Ovary (tissue), 10 donors: ENCODE measurements around the gene SLC7A9. TPM values are rescaled to one million over a fixed set of nuclear protein-coding genes. Genes with fewer than 3 reads are reported as not detected.

ENCODE experiments used
- DNase-seq, 5 donors: peaks; one replicate each; pipeline ENCODE4 v3.0.0-alpha.2; 2019 to 2020
- H3K27ac ChIP-seq, 2 donors: fragments of 200-600 bp; one replicate each; pipeline versions ENCODE4 v1.5.1 to v1.8.0; 2019 to 2022
- H3K27me3 ChIP-seq: fragments of 200-600 bp; one replicate; pipeline ENCODE4 v1.8.0; 2022
- H3K36me3 ChIP-seq: fragments of 200-600 bp; sonication (generic); one replicate; pipeline ENCODE4 v1.5.1; 2019
- H3K4me1 ChIP-seq: one replicate; pipeline ENCODE4 v1.8.1; 2013; ENCODE audit warnings: mild to moderate bottlenecking, moderate library complexity; ENCODE audit not compliant: insufficient read depth
- H3K4me3 ChIP-seq: fragments of 200-600 bp; sonication (generic); one replicate; pipeline ENCODE4 v1.5.1; 2017
- H3K9me3 ChIP-seq, 2 donors: fragments of 200-600 bp in 1 of 2; sonication (generic) in 1 of 2; one replicate each; pipeline versions ENCODE4 v1.5.1 to v1.8.1; 2013 to 2019; ENCODE audit warnings: mild to moderate bottlenecking in 1 of 2, moderate library complexity in 1 of 2
- EP300 ChIP-seq: sonication (generic); formaldehyde crosslinking; IDR thresholded peaks from one replicate; pipeline ENCODE4 v1.6.1; 2017; ENCODE audit warnings: antibody characterized with exemption
- POLR2A ChIP-seq: fragments of 450-650 bp; IDR thresholded peaks from one replicate; pipeline ENCODE4 v1.6.1; 2017; ENCODE audit warnings: antibody characterized with exemption, mild to moderate bottlenecking, moderate library complexity
- WGBS, 3 donors: extraction: QIAGEN DNeasy Blood & Tissue Kit in 1 of 3; methylation state at CpG; one replicate each; pipeline versions ENCODE4 v1.1.5 to v1.1.7; 2013 to 2017; 5-methylcytosine and 5-hydroxymethylcytosine counted together
- intact Hi-C, 4 donors: fragments of 100-400 bp; cut with DNase I; formaldehyde crosslinking; loops; one replicate each; pipeline versions ENCODE4 v1.11.0 to v1.15.1; 2022 to 2023
- long read RNA-seq, 3 donors: library from polyadenylated mRNA in 2 of 3; unstranded in 2 of 3; transcript quantifications; one replicate each; pipeline ENCODE4 v2.0.0 and lab custom pipeline, GENCODE V29; 2021 to 2026
- polyA plus RNA-seq, 2 donors: library from polyadenylated mRNA; stranded (reverse); fragments of 200-250 nt in 1 of 2; fragments of 350-450 nt in 1 of 2; fragmentation: Illumina TruSeq in 1 of 2; extraction: RNeasy Lipid Tissue Mini Kit (QIAGEN cat#74804) in 1 of 2; gene quantifications; one replicate each; pipeline ENCODE4 v1.2.3, GENCODE V29; 2013 to 2014
- total RNA-seq, 7 donors: library from RNA; depleted of rRNA in 2 of 7; stranded (reverse); fragments of >200 nt in 2 of 7; fragmentation: NEBNext Ultra II Directional in 3 of 7; extraction: Animal tissue kit (Norgen Biotek cat#: 25700) in 3 of 7; gene quantifications; one replicate each; pipeline versions ENCODE4 v1.1.0 to v1.2.4, GENCODE V29; 2016 to 2023
- TF ChIP-seq, protein P1 (sequence below), 3 donors: fragments of 450-650 bp in 2 of 3; fragments of 200-600 bp in 1 of 3; IDR thresholded peaks; one replicate each; pipeline versions ENCODE4 v1.5.1 to v1.8.0; 2016 to 2022; ENCODE audit warnings: antibody characterized with exemption in 3 of 3, mild to moderate bottlenecking in 1 of 3
- donor health status: DM: no; HTN: no; CAD: no; lungs with moderate emphysema.
- donor health status: DM: no; HTN: no; CAD: no.
- donor health status: Bipolar disorder and iron deficiency.
- donor health status: DM: yes; HTN: yes; CAD: no.
- donor health status: DM: no; HTN: no; CAD: no.
- donor health status: DM: yes; HTN: yes; CAD: no.

The SLC7A9 gene
- total RNA-seq (under 1 TPM; 0.23 to 0.95 (median 0.64) TPM), polyA plus RNA-seq (under 1 TPM; 0.53 to 0.72 TPM)
- long read RNA-seq, donor 1 = 0 reads
- long read RNA-seq, donor 2 = 0 reads
- long read RNA-seq, donor 3 = 0 reads

DNA sequence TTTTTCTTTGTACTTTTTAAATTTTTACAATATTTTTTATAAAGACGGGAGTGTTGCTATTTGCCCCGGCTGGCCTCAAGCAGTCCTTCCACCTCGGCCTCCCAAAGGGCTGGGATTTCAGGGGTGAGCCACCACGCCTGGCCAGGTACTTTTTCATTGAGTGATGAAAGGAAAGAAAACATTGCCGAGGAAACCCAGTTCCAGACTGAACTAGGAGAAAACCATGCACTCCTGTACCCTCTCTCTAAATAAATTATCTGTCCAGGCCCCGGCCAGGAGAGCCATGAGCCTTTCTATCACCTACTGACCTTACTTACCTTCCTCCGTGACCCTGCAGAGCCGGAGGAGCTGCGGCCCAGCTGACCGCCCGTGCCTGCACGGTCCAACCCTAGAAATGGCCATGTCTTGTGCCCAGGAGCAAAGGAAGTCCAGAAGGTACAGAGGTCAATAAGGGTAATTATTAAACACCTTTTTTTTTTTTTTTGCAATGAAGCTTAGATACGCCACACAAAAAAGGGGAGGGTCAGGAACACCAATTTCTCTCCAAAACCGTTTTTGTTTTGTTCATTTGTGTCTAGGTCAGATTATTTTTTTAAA, at the start of gene SLC7A9:
TSS of gene SLC7A9 (minus strand) at position 399 of the 597 bp plus-strand sequence. CDS start 1,233 bp downstream, outside the sequence.
- TF ChIP-seq, protein P1, sequence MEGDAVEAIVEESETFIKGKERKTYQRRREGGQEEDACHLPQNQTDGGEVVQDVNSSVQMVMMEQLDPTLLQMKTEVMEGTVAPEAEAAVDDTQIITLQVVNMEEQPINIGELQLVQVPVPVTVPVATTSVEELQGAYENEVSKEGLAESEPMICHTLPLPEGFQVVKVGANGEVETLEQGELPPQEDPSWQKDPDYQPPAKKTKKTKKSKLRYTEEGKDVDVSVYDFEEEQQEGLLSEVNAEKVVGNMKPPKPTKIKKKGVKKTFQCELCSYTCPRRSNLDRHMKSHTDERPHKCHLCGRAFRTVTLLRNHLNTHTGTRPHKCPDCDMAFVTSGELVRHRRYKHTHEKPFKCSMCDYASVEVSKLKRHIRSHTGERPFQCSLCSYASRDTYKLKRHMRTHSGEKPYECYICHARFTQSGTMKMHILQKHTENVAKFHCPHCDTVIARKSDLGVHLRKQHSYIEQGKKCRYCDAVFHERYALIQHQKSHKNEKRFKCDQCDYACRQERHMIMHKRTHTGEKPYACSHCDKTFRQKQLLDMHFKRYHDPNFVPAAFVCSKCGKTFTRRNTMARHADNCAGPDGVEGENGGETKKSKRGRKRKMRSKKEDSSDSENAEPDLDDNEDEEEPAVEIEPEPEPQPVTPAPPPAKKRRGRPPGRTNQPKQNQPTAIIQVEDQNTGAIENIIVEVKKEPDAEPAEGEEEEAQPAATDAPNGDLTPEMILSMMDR (IDR thresholded peaks at IDR 0.05) = no peak
- TF ChIP-seq POLR2A (no peak), EP300 (no peak)
- DNase-seq = no peak
- Histone ChIP-seq H3K27me3 (no peaks in the 10 kb centered on the region), H3K9me3 (no peaks in the 10 kb centered on the region), H3K4me1 (no peaks in the 10 kb centered on the region), H3K27ac (no peak within 1 kb of the TSS), H3K4me3 (no peak within 1 kb of the TSS), H3K36me3 (no peaks in the 10 kb centered on the region)
- intact Hi-C loops = no loop called here
- 64 to 70% (median 66%) methylated on average over 14 of the region's 14 CpGs for WGBS, 3 donors

DNA sequence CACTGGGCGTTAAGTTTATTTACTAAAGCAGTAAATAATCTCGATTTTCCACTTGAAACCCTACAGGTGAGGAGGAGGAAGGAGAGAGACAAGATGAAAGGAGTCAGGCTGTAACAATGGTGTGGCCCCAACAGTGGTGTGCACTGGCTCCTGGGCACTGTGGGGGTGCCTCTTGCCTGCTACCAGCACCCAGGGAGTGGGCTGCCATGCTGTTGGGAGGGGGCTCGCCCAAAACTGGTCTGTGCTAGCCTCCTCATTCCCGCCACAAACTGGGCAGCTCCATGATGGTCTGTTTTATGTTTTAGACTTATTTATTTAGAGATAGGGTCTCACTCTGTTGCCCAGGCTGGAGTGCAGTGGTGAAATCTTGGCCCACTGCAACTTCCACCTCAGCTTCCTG, 49.8 kb upstream of the SLC7A9 start:
- no peak for DNase-seq
- 91 to 95% (median 92%) methylated on average over 4 of the region's 4 CpGs for WGBS, 3 donors
- Histone ChIP-seq H3K36me3 (no peaks in the 10 kb centered on the region), H3K27me3 (no peaks in the 10 kb centered on the region), H3K4me3 (no peak overlapping the region), H3K4me1 (no peaks in the 10 kb centered on the region), H3K27ac (no peak overlapping the region), H3K9me3 (no peaks in the 10 kb centered on the region)
- intact Hi-C loops = no loop called here
- TF ChIP-seq POLR2A (no peak), EP300 (no peak)
- TF ChIP-seq, protein P1 (IDR thresholded peaks at IDR 0.05) = no peak

GRCh38 chr19:32917616-32917996, 48.0 kb upstream of the SLC7A9 start:
- Histone ChIP-seq H3K27me3 (no peaks in the 10 kb centered on the region), H3K36me3 (no peaks in the 10 kb centered on the region), H3K4me1 (no peaks in the 10 kb centered on the region), H3K4me3 (no peak overlapping the region), H3K9me3 (no peaks in the 10 kb centered on the region), H3K27ac (no peak overlapping the region)
- DNase-seq = no peak
- intact Hi-C loops = no loop called here
- WGBS, 3 donors = 90 to 93% (median 91%) methylated on average over 8 of the region's 8 CpGs
- TF ChIP-seq POLR2A (no peak), EP300 (no peak)
- TF ChIP-seq, protein P1 (IDR thresholded peaks at IDR 0.05) = no peak

- 51 to 74% (median 56%) methylated on average over 4 of the region's 4 CpGs for WGBS, 3 donors
- H3K9me3 ChIP-seq = no peaks in the 10 kb centered on the region
- H3K36me3 ChIP-seq = no peaks in the 10 kb centered on the region
Observed at GRCh38 chr19:32916969-32917615, 47.5 kb upstream of the SLC7A9 start.

More at GRCh38 chr19:32916969-32917615, 47.5 kb upstream of the SLC7A9 start:
- Histone ChIP-seq H3K4me1 (no peaks in the 10 kb centered on the region), H3K27ac (no peak overlapping the region), H3K27me3 (no peaks in the 10 kb centered on the region), H3K4me3 (no peak overlapping the region)
- TF ChIP-seq, protein P1 (IDR thresholded peaks at IDR 0.05) = no peak
- no peak for TF ChIP-seq POLR2A
- TF ChIP-seq EP300 = no peak
- intact Hi-C loops = no loop called here
- DNase-seq = no peak
